Skeletal muscle satellite cell (primary cell): ENCODE measurements around the gene FOLH1. TPM values are rescaled to one million over a fixed set of nuclear protein-coding genes. Genes with fewer than 3 reads are reported as not detected.
"Not testable (repeated sequence)": the region's sequence is repeated elsewhere in the genome, so short reads cannot be mapped to it uniquely, and the experiment has no call there.

Experiments used
- H3K27me3 ChIP-seq: 2 replicates; pipeline ENCODE4 v1.7.0; 2013; ENCODE audit warnings: low read length; ENCODE audit not compliant: control insufficient read depth, insufficient read depth
- H3K36me3 ChIP-seq: 2 replicates; pipeline ENCODE4 v1.7.0; 2013; ENCODE audit warnings: mild to moderate bottlenecking, control low read depth, low read length; ENCODE audit not compliant: insufficient read depth
- H3K4me1 ChIP-seq: 2 replicates; pipeline ENCODE4 v1.7.0; 2013; ENCODE audit warnings: low read length; ENCODE audit not compliant: control insufficient read depth, insufficient read depth
- H3K4me2 ChIP-seq: 2 replicates; pipeline ENCODE4 v1.7.0; 2013; ENCODE audit warnings: mild to moderate bottlenecking, low read length
- H3K4me3 ChIP-seq: 2 replicates; pipeline ENCODE4 v1.7.0; 2013; ENCODE audit warnings: low read length
- H3K9ac ChIP-seq: 2 replicates; pipeline ENCODE4 v1.7.0; 2013; ENCODE audit warnings: mild to moderate bottlenecking, low read depth, low read length, moderate library complexity
- H3K9me3 ChIP-seq: replicated peaks from 2 replicates; pipeline ENCODE4 v1.7.0; 2013; ENCODE audit warnings: mild to moderate bottlenecking, control low read depth, low read length
- total RNA-seq: library from RNA; depleted of rRNA; stranded (reverse); fragments of >200 nt; gene quantifications from 2 replicates; pipeline ENCODE4 v1.2.3, GENCODE V29; 2012; rRNA removed

The FOLH1 gene
- not detected in 2 replicates for total RNA-seq

DNA sequence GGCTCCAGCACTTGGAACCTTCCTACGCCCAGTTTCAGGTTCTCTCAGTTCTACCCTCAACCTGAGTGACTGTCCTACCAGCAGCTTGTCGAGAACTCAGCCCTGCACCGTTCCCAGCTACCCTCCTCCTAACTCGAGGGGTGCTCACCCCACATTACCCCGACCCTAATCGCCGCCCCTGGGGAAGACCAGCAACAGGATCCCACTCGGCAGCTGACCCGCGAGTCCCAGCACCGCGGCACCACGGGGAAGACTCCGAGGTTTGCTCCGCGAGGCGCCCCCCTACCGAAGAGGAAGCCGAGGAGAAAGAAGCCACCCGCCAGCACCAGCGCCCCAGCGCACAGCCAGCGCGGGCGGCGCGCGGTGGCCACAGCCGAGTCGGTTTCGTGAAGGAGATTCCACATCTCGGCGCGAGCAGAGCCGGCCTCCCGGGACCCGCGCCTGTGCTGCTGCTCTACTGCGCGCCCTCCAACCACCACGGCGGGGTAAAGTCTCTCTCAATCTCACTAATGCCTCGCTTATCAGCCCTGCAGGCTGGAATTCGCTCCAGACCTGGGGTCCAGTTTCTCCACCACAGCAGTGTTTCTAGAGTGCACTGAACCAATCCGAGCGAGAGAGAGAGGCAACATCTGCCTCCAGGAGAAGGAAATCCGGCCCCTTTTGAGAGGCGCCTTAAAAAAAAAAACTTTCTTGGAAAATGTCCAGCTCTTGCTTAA is at the start of gene FOLH1:
FOLH1 (minus strand) TSS at position 597 of the 716 bp plus-strand sequence; CDS start at position 404, 193 bp downstream.
- H3K9me3 ChIP-seq, result no peaks in the 10 kb centered on the region
- H3K4me3 ChIP-seq, result no peak within 1 kb of the TSS
- no peaks in the 10 kb centered on the region for H3K4me1 ChIP-seq
- H3K9ac ChIP-seq, result no peak within 1 kb of the TSS
- no peaks in the 10 kb centered on the region for H3K27me3 ChIP-seq
- H3K36me3 ChIP-seq, result no peaks in the 10 kb centered on the region
- no peak within 1 kb of the TSS for H3K4me2 ChIP-seq

- H3K36me3 ChIP-seq, H3K4me1 ChIP-seq, H3K4me2 ChIP-seq, H3K4me3 ChIP-seq, H3K9ac ChIP-seq, H3K27me3 ChIP-seq, H3K9me3 ChIP-seq: not testable (repeated sequence)
Measured at GRCh38 chr11:49255148-49255547, 46.7 kb upstream of the FOLH1 start.

DNA sequence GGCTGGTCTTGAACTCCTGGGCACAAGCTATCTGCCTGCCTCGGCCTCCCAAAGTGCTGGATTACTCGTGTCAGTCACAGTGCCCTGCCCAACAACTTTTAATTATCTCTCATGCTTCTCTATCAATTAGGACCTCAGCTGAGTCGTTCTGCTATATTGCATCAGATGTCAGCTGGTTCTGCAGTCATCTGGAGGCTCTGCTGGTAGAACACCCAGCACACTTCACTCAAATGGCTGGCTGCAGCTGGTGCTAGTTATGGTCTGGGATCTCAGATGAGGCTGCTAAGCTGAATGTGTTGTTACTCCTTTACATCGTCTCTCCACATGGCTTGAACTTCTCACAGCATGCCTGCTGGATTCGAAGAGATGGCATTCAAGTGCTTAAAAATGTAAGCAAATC is 42.8 kb upstream of the FOLH1 start:
- H3K9ac ChIP-seq, H3K27me3 ChIP-seq, H3K9me3 ChIP-seq, H3K4me2 ChIP-seq, H3K4me1 ChIP-seq, H3K4me3 ChIP-seq, H3K36me3 ChIP-seq: not testable (repeated sequence)

GRCh38 chr11:49250398-49251115 is 42.2 kb upstream of the FOLH1 start:
- H3K9ac ChIP-seq, H3K9me3 ChIP-seq, H3K27me3 ChIP-seq, H3K4me2 ChIP-seq, H3K4me3 ChIP-seq, H3K4me1 ChIP-seq, H3K36me3 ChIP-seq: not testable (repeated sequence)

DNA sequence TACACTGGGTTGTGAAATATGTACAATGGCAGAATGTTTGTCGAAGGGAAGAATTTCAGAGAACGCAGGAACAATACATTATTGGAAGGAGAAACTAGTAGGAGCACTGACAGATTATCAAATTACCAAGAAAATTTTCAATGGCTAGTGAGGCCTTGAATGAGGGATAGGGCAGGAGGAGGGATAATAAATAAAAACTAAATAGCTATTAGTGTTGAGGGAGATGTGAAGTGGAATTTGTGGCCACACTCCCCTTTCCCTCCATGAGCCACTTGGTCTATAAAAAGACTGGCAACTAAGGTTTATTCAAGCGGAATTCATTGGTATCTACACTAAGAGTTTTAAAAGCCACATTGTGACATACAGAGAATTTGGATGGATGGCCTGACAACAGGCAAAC is 41.0 kb upstream of the FOLH1 start:
- not testable (repeated sequence) for H3K9me3 ChIP-seq, H3K27me3 ChIP-seq, H3K4me1 ChIP-seq, H3K4me2 ChIP-seq, H3K9ac ChIP-seq, H3K36me3 ChIP-seq, H3K4me3 ChIP-seq

DNA sequence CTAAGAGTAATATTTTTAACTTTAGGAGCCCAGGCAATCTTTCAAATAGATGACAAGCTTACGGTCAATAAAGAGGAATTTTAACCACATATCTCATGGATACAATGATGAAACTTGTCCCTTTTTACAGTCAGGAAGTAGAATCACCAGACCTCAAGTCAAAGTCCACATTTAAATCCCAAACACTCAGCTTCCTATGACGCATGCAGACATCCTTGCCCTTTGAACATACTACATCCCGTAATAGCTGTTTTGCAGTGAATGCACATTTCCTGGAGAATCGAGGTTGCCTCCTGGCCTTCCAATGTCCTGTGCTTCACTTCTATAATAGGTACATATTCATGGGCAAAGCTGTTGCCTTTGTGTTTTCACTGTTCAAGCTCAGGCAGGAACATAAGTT is 25.3 kb upstream of the FOLH1 start:
- not testable (repeated sequence) for H3K9ac ChIP-seq, H3K9me3 ChIP-seq, H3K4me2 ChIP-seq, H3K4me3 ChIP-seq, H3K4me1 ChIP-seq, H3K27me3 ChIP-seq, H3K36me3 ChIP-seq

- H3K4me3 ChIP-seq, H3K27me3 ChIP-seq, H3K4me1 ChIP-seq, H3K9ac ChIP-seq, H3K9me3 ChIP-seq, H3K36me3 ChIP-seq, H3K4me2 ChIP-seq: not testable (repeated sequence)
Measured at GRCh38 chr11:49233019-49233418, 24.6 kb upstream of the FOLH1 start.

DNA sequence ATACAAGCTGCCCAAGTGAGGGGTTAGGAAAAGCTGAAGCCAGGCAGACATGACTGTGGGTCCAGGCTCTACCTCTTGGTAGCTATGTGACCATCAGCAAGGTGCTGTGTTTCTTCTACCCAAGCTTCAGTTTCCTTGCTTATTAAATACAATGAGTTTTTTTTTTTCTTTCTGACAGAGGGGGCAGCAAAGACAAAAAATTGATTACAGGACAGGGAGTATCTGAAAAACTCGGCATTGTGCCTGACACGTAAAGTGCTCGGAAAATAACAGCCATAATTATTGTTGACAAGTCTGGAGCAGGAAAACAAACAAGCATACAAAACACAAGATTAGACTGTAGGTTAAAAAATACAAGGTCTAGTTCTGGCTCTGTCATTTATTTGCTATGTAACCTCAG is 23.3 kb upstream of the FOLH1 start:
- not testable (repeated sequence) for H3K4me3 ChIP-seq, H3K27me3 ChIP-seq, H3K9ac ChIP-seq, H3K9me3 ChIP-seq, H3K36me3 ChIP-seq, H3K4me1 ChIP-seq, H3K4me2 ChIP-seq

DNA sequence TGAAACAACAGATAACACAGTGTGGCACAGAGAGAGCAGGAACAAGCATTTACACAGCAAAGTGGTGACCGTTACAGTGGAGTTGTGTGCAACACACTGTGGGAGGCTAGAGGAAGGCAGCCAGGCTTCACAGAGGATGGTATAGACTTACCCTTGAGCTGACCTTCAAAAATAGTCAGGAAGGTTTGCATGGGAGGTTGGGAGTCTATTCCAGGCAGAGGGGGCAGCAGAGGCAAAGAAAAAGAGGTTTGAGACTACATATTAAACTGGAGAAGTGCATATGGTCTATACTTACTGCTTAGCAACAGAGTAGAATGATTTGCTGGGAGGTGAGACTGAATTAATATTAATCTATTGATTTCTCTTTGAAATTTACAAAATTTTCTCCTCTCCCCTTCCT is 22.1 kb upstream of the FOLH1 start:
- not testable (repeated sequence) for H3K36me3 ChIP-seq, H3K4me2 ChIP-seq, H3K4me1 ChIP-seq, H3K9me3 ChIP-seq, H3K4me3 ChIP-seq, H3K27me3 ChIP-seq, H3K9ac ChIP-seq

DNA sequence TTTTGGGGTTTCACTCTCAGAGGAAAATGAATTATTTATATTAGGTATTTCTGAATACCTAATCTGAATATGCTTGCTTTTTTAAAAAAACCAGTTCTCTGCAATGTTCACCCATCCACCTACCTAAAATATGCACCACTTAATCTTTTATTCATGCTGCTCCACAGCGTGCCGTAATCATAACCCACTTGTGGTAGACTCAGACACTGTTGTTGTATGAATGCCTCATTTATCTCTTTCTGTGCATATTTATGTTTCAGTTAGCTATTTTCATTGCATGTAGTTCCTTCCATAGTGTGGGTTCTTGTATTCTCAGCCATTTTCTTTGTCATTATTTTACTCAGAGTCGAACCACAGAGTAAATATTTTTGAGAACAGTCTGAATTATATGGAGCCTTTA is 21.6 kb upstream of the FOLH1 start:
- H3K4me2 ChIP-seq, H3K9me3 ChIP-seq, H3K4me1 ChIP-seq, H3K9ac ChIP-seq, H3K4me3 ChIP-seq, H3K27me3 ChIP-seq, H3K36me3 ChIP-seq: not testable (repeated sequence)

DNA sequence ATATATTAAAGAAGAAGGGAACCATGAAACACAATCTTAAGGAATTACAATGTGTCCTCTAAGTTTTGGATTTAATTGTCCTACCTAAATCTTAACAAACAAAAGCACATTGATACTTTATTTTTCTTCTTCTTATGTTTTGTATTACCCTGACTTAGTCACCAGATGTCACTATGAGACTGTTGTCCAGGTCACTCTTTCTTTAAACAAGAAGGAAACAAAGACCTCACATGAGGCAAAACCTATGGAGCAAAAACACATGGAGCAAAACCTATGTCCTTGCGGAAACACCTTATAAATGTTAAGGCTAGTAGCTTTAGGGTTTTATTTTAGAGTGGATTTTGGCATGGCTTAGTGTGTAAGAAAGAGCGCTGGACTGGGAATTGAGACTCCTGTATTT is 20.7 kb upstream of the FOLH1 start:
- not testable (repeated sequence) for H3K27me3 ChIP-seq, H3K4me3 ChIP-seq, H3K9me3 ChIP-seq, H3K36me3 ChIP-seq, H3K9ac ChIP-seq, H3K4me2 ChIP-seq, H3K4me1 ChIP-seq

GRCh38 chr11:49225255-49225785 is 16.9 kb upstream of the FOLH1 start:
- not testable (repeated sequence) for H3K4me1 ChIP-seq, H3K4me3 ChIP-seq, H3K36me3 ChIP-seq

More at GRCh38 chr11:49225255-49225785, 16.9 kb upstream of the FOLH1 start:
- not testable (repeated sequence) for H3K9ac ChIP-seq, H3K27me3 ChIP-seq, H3K4me2 ChIP-seq, H3K9me3 ChIP-seq
